Peyer's patch (tissue), 4 donors: ENCODE data around the gene FOXI2.

Experiments used
- CTCF ChIP-seq, 6 experiments: fragments of 450-650 bp in 4 of 6; fragments of 200-600 bp in 2 of 6; sonication (generic) in 1 of 6; IDR thresholded peaks; one replicate each; pipeline ENCODE4 v1.5.1; 2017 to 2019; ENCODE audit warnings: antibody characterized with exemption in 6 of 6, mild to moderate bottlenecking in 3 of 6, moderate library complexity in 1 of 6
- POLR2A ChIP-seq, 2 donors: fragments of 450-650 bp; IDR thresholded peaks; one replicate each; pipeline ENCODE4 v1.5.1; 2017; ENCODE audit warnings: antibody characterized with exemption in 2 of 2, mild to moderate bottlenecking in 2 of 2, moderate library complexity in 2 of 2

DNA sequence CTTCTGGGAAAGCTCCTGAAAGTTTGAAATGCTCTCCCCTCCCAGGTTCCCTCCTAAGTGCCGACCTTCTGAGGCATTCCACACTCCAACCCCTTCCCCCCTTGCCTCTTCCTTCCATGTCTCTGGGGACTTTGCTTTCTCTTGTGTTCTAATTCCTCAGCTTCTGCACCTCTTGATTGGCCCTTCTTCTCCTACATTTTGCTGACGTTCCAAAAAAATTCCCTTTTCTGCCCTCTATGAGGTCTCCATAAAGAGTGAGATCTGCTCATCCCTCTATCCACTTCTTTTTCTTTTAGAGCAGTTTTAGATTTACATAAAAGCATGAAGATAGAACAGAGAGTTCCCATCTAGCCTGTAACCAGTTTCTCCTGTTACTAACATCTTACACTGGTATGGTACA lies 22.3 kb downstream of the FOXI2 start:
- TF ChIP-seq POLR2A (IDR thresholded peaks at IDR 0.05) (no peak), CTCF (IDR thresholded peaks at IDR 0.05) (no peak)
